Measurements from ENCODE around the gene CHODL.

Gene CHODL

GRCh38 chr21:18289876-18290275 is 45.2 kb downstream of the CHODL start:
- no peak for DNase-seq (ENCODE audit: low spot score)

GRCh38 chr21:18294100-18294499 is 49.5 kb downstream of the CHODL start:
- no peak for DNase-seq (ENCODE audit: low spot score)

- DNase-seq (ENCODE audit: low spot score): no peak
Measured at GRCh38 chr21:18298228-18298627, 53.6 kb downstream of the CHODL start.

All from Ammon's horn (tissue), 1 donor.